ENCODE measurements around the gene OPCML.

Gene OPCML

DNA sequence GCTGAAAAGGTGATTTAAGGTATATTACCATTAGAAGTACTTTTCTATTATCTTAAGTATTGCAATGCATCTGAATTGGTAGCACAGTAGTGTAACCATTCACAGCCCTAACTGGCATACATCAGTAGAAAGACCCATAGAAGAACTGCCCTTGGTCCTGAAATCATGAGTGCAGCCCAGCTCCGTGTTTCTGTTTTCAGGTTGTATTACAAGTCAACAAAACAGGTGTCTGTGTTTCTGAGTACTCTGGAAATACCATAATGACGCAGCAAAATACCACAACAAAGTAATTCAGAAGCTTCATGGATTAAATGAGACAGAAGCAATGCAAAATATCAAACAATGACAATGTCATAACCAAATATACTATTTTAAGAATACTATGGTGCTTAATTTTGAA, 226.3 kb downstream of the OPCML start:
- H3K36me3 ChIP-seq (ENCODE audit: insufficient read depth, low read length) = no peaks in the 10 kb centered on the region
- H2AFZ ChIP-seq (ENCODE audit: low read depth, low read length) = no peak overlapping the region
- no peaks in the 10 kb centered on the region for H3K4me1 ChIP-seq (ENCODE audit: insufficient read depth, low read length)
- H3K4me3 ChIP-seq (ENCODE audit: low read length) = no peak overlapping the region
- H3K27me3 ChIP-seq (ENCODE audit: insufficient read depth, low read length) = no peaks in the 10 kb centered on the region
- H3K9me3 ChIP-seq (ENCODE audit: low read length) = no peaks in the 10 kb centered on the region

DNA sequence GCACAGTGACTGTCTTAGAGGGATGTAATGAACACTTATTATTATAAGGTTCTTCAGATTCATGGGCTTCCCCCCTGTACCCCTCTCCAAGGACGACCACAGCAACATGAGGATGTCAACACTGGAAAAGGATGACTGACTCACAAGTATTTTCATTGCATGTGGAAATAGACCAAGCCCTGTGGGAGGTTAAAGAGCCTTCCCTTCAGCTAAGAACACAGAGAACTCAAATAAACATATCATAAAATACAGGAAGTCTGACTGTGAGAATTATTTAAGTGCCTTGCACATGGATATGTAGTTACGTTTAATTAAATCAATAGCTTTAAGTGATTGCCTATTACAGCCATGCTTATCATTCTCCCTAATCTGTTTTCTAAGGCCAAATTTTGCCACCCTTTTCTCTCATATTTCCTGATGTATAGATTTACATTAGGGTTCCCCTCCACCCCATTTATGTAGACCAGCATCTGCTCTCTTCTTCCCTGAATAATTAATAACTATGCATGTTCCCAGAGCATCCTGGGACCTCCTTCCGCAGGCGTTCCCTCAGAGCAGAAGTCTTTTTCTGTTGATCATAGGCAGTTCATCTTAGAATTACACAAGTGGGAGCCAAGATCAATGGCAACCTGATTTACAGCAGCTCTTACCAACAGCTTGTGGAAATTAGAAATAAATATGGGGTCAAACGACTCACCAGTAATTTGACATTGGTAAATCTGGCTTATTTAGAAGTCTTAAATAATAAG, 226.9 kb downstream of the OPCML start:
- H3K4me3 ChIP-seq (ENCODE audit: low read length) = no peak overlapping the region
- no peaks in the 10 kb centered on the region for H3K4me1 ChIP-seq (ENCODE audit: insufficient read depth, low read length)
- no peaks in the 10 kb centered on the region for H3K36me3 ChIP-seq (ENCODE audit: insufficient read depth, low read length)
- no peak overlapping the region for H2AFZ ChIP-seq (ENCODE audit: low read depth, low read length)
- H3K27me3 ChIP-seq (ENCODE audit: insufficient read depth, low read length) = no peaks in the 10 kb centered on the region
- H3K9me3 ChIP-seq (ENCODE audit: low read length) = no peaks in the 10 kb centered on the region

DNA sequence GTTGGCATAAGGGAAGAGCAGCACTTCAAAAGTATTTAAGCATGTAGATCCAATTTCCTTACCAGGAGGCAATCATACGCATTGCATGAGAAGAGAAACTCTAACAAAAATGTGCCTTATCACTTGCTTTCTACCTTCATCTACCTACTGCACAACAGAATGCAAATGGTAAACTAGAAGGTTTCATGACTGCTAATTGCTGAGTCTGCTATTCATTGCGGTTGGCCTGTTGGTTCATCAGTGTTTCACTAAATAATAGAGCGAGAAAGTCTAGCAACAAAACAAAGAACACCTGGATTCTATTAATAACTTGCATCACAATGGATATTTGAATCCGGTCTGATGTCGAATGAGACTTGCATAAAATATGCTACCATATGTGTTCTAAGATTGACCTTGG, 229.0 kb downstream of the OPCML start:
- Histone ChIP-seq H3K36me3 (ENCODE audit: insufficient read depth, low read length) (no peaks in the 10 kb centered on the region), H3K9me3 (ENCODE audit: low read length) (no peaks in the 10 kb centered on the region), H3K4me1 (ENCODE audit: insufficient read depth, low read length) (no peaks in the 10 kb centered on the region), H2AFZ (ENCODE audit: low read depth, low read length) (no peak overlapping the region), H3K4me3 (ENCODE audit: low read length) (no peak overlapping the region), H3K27me3 (ENCODE audit: insufficient read depth, low read length) (no peaks in the 10 kb centered on the region)

DNA sequence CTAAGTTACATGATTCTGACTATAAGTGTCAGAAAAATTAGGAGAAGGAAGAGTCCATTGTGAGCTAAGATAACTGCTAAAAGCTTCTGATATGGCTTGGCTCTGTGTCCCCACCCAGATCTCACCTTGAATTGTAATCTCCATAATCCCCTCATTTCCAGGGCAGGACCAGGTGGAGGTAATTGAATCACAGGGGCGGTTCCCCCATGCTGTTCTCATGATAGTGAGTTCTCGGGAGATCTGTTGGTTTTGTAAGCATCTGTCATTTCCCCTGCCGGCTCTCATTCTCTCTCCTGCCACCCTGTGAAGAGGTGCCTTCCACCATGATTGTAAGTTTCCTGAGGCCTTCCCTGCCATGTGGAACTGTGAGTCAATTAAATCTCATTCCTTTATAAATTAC, 230.2 kb downstream of the OPCML start:
- Histone ChIP-seq H3K27me3 (ENCODE audit: insufficient read depth, low read length) (no peaks in the 10 kb centered on the region), H3K4me3 (ENCODE audit: low read length) (no peak overlapping the region), H2AFZ (ENCODE audit: low read depth, low read length) (no peak overlapping the region), H3K4me1 (ENCODE audit: insufficient read depth, low read length) (no peaks in the 10 kb centered on the region), H3K36me3 (ENCODE audit: insufficient read depth, low read length) (no peaks in the 10 kb centered on the region), H3K9me3 (ENCODE audit: low read length) (no peaks in the 10 kb centered on the region)

DNA sequence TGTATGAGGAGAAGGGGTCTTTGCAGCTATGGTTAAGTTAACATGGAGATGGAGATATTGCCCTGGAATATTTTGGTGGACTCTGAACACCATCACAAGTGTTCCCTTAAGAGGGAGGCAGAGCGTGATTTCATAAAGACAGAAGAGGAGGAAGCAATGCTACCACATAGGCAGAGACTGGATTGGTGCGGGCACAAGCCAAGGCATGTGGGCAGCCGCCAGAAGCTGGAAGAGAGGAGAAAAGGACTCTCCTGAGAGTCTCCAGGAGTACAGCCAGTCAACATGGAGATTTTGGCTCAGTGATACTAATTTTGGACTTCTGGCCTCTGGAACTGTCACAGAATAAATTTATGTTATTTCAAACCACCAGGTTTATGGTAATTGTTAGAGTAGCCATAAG, 231.6 kb downstream of the OPCML start:
- no peak overlapping the region for H2AFZ ChIP-seq (ENCODE audit: low read depth, low read length)
- no peaks in the 10 kb centered on the region for H3K9me3 ChIP-seq (ENCODE audit: low read length)
- no peak overlapping the region for H3K4me3 ChIP-seq (ENCODE audit: low read length)
- H3K4me1 ChIP-seq (ENCODE audit: insufficient read depth, low read length) = no peaks in the 10 kb centered on the region
- no peaks in the 10 kb centered on the region for H3K36me3 ChIP-seq (ENCODE audit: insufficient read depth, low read length)
- H3K27me3 ChIP-seq (ENCODE audit: insufficient read depth, low read length) = no peaks in the 10 kb centered on the region

DNA sequence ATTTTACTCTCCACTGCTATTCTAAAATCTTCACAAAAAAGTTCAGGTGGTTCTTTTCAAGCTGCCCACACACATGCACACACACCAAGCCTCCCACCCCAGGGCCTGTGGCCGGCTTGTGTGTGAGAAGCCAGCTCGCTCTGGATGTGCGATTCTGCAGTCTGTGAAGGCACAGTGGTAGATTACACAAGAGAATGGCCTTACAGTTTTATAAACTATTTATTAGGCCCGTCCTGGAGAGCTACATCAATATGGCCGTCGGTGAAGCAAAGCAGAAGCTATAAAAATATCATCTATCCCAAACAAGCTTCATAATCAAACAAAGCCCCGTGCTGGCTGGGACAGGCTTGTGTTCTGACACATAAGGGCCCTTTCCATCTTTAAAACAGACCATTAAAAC, 240.5 kb downstream of the OPCML start:
- no peak overlapping the region for H3K4me3 ChIP-seq (ENCODE audit: low read length)
- H3K9me3 ChIP-seq (ENCODE audit: low read length) = no peaks in the 10 kb centered on the region
- H3K4me1 ChIP-seq (ENCODE audit: insufficient read depth, low read length) = no peaks in the 10 kb centered on the region
- H3K36me3 ChIP-seq (ENCODE audit: insufficient read depth, low read length) = no peaks in the 10 kb centered on the region
- no peaks in the 10 kb centered on the region for H3K27me3 ChIP-seq (ENCODE audit: insufficient read depth, low read length)
- no peak overlapping the region for H2AFZ ChIP-seq (ENCODE audit: low read depth, low read length)

DNA sequence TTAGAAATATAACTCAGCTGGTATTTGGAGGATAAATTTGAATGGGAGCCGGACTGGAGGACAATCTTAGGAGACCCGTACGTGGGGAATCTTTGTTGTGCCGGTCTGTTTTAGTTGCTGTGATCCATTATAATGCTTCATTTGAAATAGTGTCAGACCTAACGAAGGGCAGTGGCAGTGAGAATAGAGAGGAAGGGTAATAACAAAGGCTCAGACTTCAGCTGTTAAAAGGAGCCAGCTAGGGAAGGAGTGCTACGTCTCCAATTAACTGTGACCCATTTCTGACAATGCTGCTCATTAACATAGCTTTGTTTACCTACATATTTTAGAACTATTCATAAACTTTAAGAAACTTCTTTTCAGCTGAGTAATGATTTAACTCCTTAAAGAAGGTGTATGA, 246.9 kb downstream of the OPCML start:
- Histone ChIP-seq H3K9me3 (ENCODE audit: low read length) (no peaks in the 10 kb centered on the region), H2AFZ (ENCODE audit: low read depth, low read length) (no peak overlapping the region), H3K36me3 (ENCODE audit: insufficient read depth, low read length) (no peaks in the 10 kb centered on the region), H3K27me3 (ENCODE audit: insufficient read depth, low read length) (no peaks in the 10 kb centered on the region), H3K4me1 (ENCODE audit: insufficient read depth, low read length) (no peaks in the 10 kb centered on the region), H3K4me3 (ENCODE audit: low read length) (no peak overlapping the region)

DNA sequence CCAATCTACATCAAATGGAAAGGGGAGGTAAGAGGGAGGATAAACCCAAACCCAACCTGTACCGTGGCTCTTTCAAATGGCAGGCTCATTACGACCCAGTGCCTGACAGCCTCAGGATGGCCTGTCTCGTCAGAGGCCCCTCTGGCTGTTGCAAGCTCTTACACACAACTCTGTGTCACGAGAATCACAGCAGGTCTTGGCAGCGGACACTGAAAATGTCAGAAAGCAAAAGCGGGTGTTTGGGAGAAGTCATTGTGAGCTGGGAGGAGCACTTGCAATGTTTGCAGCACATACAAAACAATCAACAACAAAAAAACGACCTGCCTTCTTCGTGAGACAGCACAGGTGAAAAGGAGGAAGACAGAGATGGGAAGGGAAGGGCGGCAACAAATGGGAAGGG, 248.1 kb downstream of the OPCML start:
- no peak overlapping the region for H3K4me3 ChIP-seq (ENCODE audit: low read length)
- no peaks in the 10 kb centered on the region for H3K4me1 ChIP-seq (ENCODE audit: insufficient read depth, low read length)
- no peaks in the 10 kb centered on the region for H3K9me3 ChIP-seq (ENCODE audit: low read length)
- no peak overlapping the region for H2AFZ ChIP-seq (ENCODE audit: low read depth, low read length)
- peaks cover 1% of the 10 kb centered on the region for H3K27me3 ChIP-seq (ENCODE audit: insufficient read depth, low read length)
- no peaks in the 10 kb centered on the region for H3K36me3 ChIP-seq (ENCODE audit: insufficient read depth, low read length)

DNA sequence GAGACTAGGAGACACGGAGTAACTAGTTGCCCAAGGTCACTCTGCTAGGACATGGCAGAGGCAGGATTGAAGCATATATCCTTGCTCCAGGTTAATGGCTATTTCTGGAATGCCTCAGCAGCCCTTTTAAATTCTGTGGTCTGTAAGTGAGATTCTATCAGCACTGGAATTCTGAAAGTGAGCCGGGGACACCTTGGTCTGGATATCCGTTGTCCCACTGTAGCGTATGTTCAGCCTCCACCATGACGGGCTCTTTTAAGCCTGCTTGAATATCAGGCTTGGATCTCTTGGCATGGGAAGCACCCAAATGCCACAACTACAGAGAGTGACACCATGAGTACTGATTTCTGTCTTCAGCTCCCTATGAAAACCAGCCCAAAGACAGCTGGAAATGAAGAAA, 254.4 kb downstream of the OPCML start:
- H2AFZ ChIP-seq (ENCODE audit: low read depth, low read length) = no peak overlapping the region
- H3K36me3 ChIP-seq (ENCODE audit: insufficient read depth, low read length) = no peaks in the 10 kb centered on the region
- no peaks in the 10 kb centered on the region for H3K4me1 ChIP-seq (ENCODE audit: insufficient read depth, low read length)
- no peak overlapping the region for H3K4me3 ChIP-seq (ENCODE audit: low read length)
- H3K9me3 ChIP-seq (ENCODE audit: low read length) = no peaks in the 10 kb centered on the region
- H3K27me3 ChIP-seq (ENCODE audit: insufficient read depth, low read length) = peaks cover 2% of the 10 kb centered on the region

DNA sequence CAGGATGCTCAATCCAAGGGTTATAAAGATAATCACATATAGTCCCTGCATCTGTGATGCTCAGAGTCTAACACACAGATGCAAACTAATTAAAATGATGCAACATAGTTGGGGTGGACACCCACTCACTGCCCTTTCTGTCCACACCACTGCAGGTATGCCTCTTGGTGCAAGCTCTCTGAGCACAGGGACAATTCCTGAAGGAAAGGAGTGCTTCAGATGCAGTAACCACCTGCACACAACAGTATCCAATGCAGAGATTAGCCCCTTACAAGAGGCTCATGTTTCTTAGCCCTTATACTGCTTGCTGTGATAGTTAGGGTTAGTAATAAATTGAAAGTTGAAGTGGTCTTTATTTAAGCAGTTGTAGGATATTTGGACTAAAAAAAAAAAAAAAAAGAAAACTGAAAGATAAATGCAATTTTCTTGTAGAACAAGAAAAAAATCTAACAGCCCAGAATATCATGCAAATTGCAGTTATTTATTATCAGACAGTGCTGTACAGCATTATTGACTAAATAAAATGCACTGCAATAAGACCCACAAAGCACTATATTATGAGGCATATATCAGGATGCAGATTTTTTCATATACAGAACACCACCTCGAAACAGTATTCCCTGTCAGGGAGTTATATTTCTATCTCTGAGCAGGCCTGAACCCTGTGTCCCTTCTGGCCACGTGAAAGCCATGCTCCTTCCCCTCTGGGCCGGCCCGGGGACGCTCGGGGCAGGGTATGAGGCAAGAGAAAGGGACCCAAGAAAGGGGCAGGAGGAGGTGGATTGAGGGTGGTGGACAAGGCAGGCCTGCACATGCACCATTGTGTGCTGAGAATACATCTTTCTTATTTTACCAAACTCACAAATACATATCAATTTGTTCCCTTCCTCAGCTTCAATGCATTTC, 260.2 kb downstream of the OPCML start:
- Histone ChIP-seq H2AFZ (ENCODE audit: low read depth, low read length) (no peak overlapping the region), H3K36me3 (ENCODE audit: insufficient read depth, low read length) (no peaks in the 10 kb centered on the region), H3K9me3 (ENCODE audit: low read length) (no peaks in the 10 kb centered on the region), H3K4me1 (ENCODE audit: insufficient read depth, low read length) (no peaks in the 10 kb centered on the region), H3K27me3 (ENCODE audit: insufficient read depth, low read length) (no peaks in the 10 kb centered on the region), H3K4me3 (ENCODE audit: low read length) (no peak overlapping the region)

DNA sequence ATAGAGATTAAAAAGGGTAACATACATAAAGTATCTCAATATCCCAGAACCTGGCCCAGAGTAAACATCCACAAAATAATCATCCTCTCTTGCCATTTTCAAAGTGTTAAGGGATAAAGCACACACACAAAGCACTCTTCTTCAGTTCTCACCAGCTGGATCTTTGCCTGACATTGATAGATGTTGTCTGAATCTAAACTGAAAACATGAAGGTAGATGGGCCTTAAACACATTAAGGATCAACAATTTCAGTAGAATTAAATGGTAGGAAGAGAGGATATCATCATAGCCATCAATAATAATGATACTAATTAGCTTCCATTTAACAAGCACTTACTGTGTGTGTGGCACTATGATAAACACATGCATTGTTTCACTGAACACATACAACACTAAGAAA, 261.1 kb downstream of the OPCML start:
- H2AFZ ChIP-seq (ENCODE audit: low read depth, low read length) = no peak overlapping the region
- H3K4me3 ChIP-seq (ENCODE audit: low read length) = no peak overlapping the region
- H3K36me3 ChIP-seq (ENCODE audit: insufficient read depth, low read length) = no peaks in the 10 kb centered on the region
- H3K4me1 ChIP-seq (ENCODE audit: insufficient read depth, low read length) = no peaks in the 10 kb centered on the region
- H3K27me3 ChIP-seq (ENCODE audit: insufficient read depth, low read length) = no peaks in the 10 kb centered on the region
- H3K9me3 ChIP-seq (ENCODE audit: low read length) = no peaks in the 10 kb centered on the region

DNA sequence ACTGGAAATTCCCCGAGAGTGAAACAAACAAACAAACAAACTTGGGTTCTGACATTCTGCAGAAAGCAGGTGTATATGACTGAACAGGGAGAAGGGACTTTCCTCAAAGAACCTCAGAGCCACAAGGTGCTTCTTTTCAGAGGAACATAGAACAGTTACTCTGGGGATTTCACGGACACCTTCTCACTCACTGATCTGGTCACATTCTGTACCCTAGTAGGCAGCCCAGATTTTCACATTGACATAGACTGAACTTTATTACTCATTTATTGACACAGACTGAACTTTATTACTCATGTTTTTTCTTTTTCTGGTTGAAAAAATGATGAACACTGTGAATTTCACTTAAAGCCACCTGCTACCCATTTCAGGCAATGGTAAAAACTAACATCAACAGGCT, 263.0 kb downstream of the OPCML start:
- no peaks in the 10 kb centered on the region for H3K9me3 ChIP-seq (ENCODE audit: low read length)
- no peaks in the 10 kb centered on the region for H3K27me3 ChIP-seq (ENCODE audit: insufficient read depth, low read length)
- no peak overlapping the region for H2AFZ ChIP-seq (ENCODE audit: low read depth, low read length)
- no peaks in the 10 kb centered on the region for H3K36me3 ChIP-seq (ENCODE audit: insufficient read depth, low read length)
- no peak overlapping the region for H3K4me3 ChIP-seq (ENCODE audit: low read length)
- H3K4me1 ChIP-seq (ENCODE audit: insufficient read depth, low read length) = no peaks in the 10 kb centered on the region

DNA sequence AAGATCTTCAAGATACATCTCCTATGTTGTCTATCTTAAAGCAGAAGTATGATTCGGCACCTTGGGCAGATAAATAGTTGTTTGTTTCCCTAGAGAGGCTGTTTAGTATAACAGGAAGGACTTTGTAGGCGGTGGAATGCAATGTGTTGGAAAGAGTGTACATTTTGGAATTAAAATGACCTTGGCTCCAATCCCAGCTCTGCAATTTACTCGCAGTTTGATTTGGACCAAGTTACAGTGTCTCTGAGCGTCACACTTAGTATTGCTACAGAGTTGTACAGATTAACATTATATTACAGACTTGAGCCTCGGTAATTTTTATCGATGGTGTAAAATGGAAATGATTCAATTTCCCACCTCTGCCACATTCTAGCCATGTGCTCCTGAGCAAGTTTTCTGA, 265.3 kb downstream of the OPCML start:
- no peak overlapping the region for H2AFZ ChIP-seq (ENCODE audit: low read depth, low read length)
- H3K9me3 ChIP-seq (ENCODE audit: low read length) = no peaks in the 10 kb centered on the region
- H3K4me1 ChIP-seq (ENCODE audit: insufficient read depth, low read length) = no peaks in the 10 kb centered on the region
- no peaks in the 10 kb centered on the region for H3K27me3 ChIP-seq (ENCODE audit: insufficient read depth, low read length)
- H3K36me3 ChIP-seq (ENCODE audit: insufficient read depth, low read length) = no peaks in the 10 kb centered on the region
- no peak overlapping the region for H3K4me3 ChIP-seq (ENCODE audit: low read length)

All from neuron (in vitro differentiated cells).